ENCODE measurements around the gene PDE1C.

The PDE1C gene

DNA sequence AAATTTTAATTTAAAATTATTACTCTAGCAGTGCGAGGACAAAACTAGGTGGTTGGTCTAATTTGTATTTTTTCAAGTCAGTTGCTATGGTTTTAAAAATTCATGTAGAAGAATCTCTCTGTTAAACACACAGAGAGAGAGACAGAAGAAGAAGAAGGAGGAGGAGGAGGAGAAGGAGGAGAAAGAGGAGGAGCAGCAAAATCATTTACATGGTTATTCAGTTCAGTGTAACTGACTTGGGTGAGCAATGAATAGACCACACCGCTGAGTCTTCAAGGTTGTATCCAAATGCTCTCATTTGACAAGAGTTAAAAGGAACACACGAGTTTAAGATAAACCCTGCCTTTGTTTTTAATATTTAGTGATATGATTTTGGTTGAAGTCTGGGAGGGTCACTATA is 131.1 kb downstream of the PDE1C start:
- TF ChIP-seq, protein P1, sequence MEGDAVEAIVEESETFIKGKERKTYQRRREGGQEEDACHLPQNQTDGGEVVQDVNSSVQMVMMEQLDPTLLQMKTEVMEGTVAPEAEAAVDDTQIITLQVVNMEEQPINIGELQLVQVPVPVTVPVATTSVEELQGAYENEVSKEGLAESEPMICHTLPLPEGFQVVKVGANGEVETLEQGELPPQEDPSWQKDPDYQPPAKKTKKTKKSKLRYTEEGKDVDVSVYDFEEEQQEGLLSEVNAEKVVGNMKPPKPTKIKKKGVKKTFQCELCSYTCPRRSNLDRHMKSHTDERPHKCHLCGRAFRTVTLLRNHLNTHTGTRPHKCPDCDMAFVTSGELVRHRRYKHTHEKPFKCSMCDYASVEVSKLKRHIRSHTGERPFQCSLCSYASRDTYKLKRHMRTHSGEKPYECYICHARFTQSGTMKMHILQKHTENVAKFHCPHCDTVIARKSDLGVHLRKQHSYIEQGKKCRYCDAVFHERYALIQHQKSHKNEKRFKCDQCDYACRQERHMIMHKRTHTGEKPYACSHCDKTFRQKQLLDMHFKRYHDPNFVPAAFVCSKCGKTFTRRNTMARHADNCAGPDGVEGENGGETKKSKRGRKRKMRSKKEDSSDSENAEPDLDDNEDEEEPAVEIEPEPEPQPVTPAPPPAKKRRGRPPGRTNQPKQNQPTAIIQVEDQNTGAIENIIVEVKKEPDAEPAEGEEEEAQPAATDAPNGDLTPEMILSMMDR (conservative IDR thresholded peaks at IDR 0.05): no peak
- no peak for TF ChIP-seq ZFX (IDR thresholded peaks at IDR 0.05)
- no peak overlapping the region for H3K27ac ChIP-seq

DNA sequence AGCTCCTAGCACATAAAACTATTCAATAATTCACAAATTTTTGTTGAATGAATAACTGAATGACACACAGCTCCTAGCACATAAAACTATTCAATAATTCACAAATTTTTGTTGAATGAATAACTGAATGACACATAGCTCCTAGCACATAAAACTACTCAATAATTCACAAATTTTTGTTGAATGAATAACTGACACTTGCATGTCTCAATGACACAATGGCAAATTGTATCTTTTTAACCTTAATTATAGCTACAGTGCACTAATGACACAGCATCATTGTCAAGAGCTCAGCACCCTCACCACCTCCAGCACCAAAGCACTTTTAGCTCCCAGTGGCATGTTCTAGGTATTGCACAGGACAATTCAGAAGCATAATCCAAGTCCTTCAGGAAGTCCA is 131.6 kb downstream of the PDE1C start:
- H3K27ac ChIP-seq: no peak overlapping the region
- TF ChIP-seq, protein P1 (conservative IDR thresholded peaks at IDR 0.05): no peak; the same call in 1 of the 2 replicates
- TF ChIP-seq ZFX (IDR thresholded peaks at IDR 0.05): no peak

DNA sequence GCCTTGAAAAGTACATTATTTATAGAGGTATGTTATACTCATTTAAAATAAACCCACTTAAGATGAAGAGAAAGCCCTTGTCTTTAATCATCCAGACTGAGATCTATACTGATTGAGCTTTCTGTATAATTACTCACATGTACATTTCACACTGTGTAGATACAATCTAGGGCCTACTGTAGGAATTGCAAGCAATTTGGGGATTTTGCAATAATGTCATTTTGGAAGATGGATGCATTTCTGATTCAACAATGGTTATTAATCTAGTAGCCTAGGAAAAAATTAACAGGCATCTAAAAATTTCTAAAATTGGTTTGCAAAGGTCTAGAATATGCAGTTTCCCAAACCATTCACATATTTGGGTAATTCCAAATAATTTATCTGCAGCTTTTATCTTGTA is 132.2 kb downstream of the PDE1C start:
- no peak for TF ChIP-seq ZFX (IDR thresholded peaks at IDR 0.05)
- TF ChIP-seq, protein P1 (conservative IDR thresholded peaks at IDR 0.05): no peak
- no peak overlapping the region for H3K27ac ChIP-seq

DNA sequence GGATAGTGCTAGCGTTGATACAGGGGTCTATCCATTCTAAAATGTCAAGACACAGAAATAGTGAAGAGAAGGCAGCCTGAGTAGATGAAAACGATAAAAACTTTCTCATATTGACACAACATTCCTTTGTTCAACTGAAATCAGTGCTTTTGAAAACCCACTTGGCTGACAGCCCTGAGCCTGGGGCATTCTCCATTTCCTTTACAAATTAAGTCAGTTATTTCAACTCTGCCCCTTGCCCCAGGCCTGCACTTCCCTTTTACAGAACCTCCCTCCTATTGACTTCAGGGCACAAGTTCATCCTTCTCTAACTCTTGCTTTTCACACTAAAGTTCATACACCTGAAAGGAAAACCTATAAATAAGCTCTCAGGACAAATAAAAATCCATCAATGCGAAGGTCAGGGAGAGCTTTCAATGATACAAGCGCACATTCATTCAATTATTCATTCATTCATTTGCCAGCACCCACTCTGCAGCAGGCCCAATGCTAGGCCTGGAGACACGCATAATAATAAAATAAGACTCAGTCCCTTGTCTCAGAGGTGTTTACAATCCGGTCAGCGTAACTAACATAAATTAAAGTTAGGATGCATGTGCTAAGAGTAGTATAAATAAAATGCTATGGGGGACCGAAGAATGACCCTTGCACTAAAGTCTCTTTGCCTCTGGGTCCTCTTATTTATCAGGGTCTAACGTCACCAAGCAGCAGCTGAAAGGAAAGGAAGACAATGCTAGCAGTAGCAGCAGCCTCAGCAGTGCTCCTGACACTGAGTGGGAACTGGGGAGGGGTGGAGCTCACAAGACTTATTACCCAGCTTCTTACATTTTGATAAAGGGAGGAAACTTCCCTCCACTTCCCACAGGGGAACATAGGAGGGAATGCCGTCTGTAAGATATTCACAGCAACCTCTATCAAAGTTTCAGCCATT is 134.8 kb downstream of the PDE1C start:
- TF ChIP-seq, protein P1 (conservative IDR thresholded peaks at IDR 0.05): no peak
- TF ChIP-seq ZFX (IDR thresholded peaks at IDR 0.05): no peak
- H3K27ac ChIP-seq: no peak overlapping the region

DNA sequence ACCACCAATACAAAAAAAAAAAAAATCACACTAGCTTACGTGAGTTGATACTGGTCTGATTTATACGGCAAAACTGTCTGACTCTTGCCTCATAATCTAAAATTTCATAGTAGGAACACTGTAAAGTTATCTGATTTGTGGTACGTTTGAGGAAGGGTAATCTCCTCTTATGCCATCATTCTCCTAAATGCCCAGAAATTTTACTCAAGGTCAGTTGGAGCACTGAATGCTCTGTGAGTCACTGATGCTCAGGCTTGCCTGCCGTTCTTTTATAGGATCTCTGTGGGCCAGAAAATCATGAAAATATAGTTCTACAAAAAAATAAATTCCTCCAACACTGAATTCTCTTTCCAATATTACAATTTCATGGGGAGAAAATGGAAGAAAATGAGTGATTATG is 135.7 kb downstream of the PDE1C start:
- no peak for TF ChIP-seq ZFX (IDR thresholded peaks at IDR 0.05)
- TF ChIP-seq, protein P1 (conservative IDR thresholded peaks at IDR 0.05): no peak
- no peak overlapping the region for H3K27ac ChIP-seq

DNA sequence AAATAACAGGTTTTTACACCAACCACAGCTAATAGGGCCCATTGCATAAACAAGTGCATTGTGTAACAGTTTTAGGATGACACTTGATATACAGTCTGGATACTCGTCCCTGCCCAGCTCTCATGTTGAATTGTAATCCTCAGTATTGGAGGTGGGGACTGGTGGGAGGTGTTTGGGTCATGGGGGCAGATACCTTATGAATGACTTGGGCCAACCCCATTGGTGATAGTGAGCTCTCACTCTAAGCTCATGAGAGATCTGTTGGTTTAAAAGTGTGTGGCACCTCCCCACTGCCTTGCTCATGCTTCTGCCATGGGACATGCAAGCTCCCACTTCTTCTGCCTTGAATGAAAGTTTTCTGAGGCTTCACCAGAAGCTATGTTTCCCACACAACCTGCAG is 136.7 kb downstream of the PDE1C start:
- H3K27ac ChIP-seq: no peak overlapping the region

More for the DNA sequence above, 136.7 kb downstream of the PDE1C start:
- TF ChIP-seq, protein P1 (conservative IDR thresholded peaks at IDR 0.05): no peak
- TF ChIP-seq ZFX (IDR thresholded peaks at IDR 0.05): no peak
